Measurements from ENCODE around the gene CNIH4. TPM values are rescaled to one million over a fixed set of nuclear protein-coding genes. Genes with fewer than 3 reads are reported as not detected.

CNIH4 gene
- total RNA-seq, 6 experiments from 2014 or later: 9.9 to 22.1 (median 18.1) TPM

- intact Hi-C loops (cut with DNase I): no loop called here
- TF ChIP-seq POLR2A (IDR thresholded peaks at IDR 0.05): no peak
- peaks cover 11 to 88% (median 53%) of the 10 kb centered on the region in 4 donors for H3K36me3 ChIP-seq
- no peak for DNase-seq
- no peak overlapping the region for H3K27ac ChIP-seq
- WGBS (ENCODE audit: insufficient coverage, low coverage, low lambda C conversion rate, missing lambda C conversion rate): 83% methylated on average over 1 of the region's 1 CpG
- no peak for ATAC-seq
- no peak overlapping the region for H3K4me3 ChIP-seq
- no peaks in the 10 kb centered on the region for H3K9me3 ChIP-seq
- no peaks in the 10 kb centered on the region for H3K4me1 ChIP-seq
- H3K27me3 ChIP-seq: no peaks in the 10 kb centered on the region
Observed at GRCh38 chr1:224399887-224400286, 43.2 kb downstream of the CNIH4 start.

- ATAC-seq (no peak), DNase-seq (no peak)
- no peak overlapping the region for H3K4me3 ChIP-seq
- no peak overlapping the region for H3K27ac ChIP-seq
- intact Hi-C loops (cut with DNase I): no loop called here
- no peaks in the 10 kb centered on the region for H3K27me3 ChIP-seq
- no peaks in the 10 kb centered on the region for H3K4me1 ChIP-seq
- no peaks in the 10 kb centered on the region for H3K9me3 ChIP-seq
- TF ChIP-seq CTCF (IDR thresholded peaks at IDR 0.05): no peak
- TF ChIP-seq POLR2A (IDR thresholded peaks at IDR 0.05): no peak
- H3K36me3 ChIP-seq: peaks cover 7 to 84% (median 51%) of the 10 kb centered on the region in 4 donors
- WGBS (ENCODE audit: insufficient coverage, low coverage, low lambda C conversion rate, missing lambda C conversion rate): 73% methylated on average over 1 of the region's 1 CpG
Observed at GRCh38 chr1:224402472-224403036, 45.9 kb downstream of the CNIH4 start.

GRCh38 chr1:224404916-224405603 is 48.4 kb downstream of the CNIH4 start:
- 77% methylated on average over 3 of the region's 3 CpGs for WGBS (ENCODE audit: insufficient coverage, low coverage, low lambda C conversion rate, missing lambda C conversion rate)
- ATAC-seq (no peak), DNase-seq (no peak)
- no peak overlapping the region for H3K27ac ChIP-seq
- H3K9me3 ChIP-seq: no peaks in the 10 kb centered on the region
- H3K4me3 ChIP-seq: no peak overlapping the region
- TF ChIP-seq POLR2A (IDR thresholded peaks at IDR 0.05) (no peak), CTCF (IDR thresholded peaks at IDR 0.05) (no peak)
- intact Hi-C loops (cut with DNase I): no loop called here
- H3K4me1 ChIP-seq: no peaks in the 10 kb centered on the region
- peaks cover 6 to 84% (median 47%) of the 10 kb centered on the region in 4 donors for H3K36me3 ChIP-seq
- H3K27me3 ChIP-seq: no peaks in the 10 kb centered on the region

GRCh38 chr1:224405604-224405970 is 48.9 kb downstream of the CNIH4 start:
- TF ChIP-seq POLR2A (IDR thresholded peaks at IDR 0.05) (no peak), CTCF (IDR thresholded peaks at IDR 0.05) (no peak)
- DNase-seq: no peak
- ATAC-seq: no peak
- H3K9me3 ChIP-seq: no peaks in the 10 kb centered on the region
- H3K4me1 ChIP-seq: no peaks in the 10 kb centered on the region
- 68% methylated on average over 2 of the region's 2 CpGs for WGBS (ENCODE audit: insufficient coverage, low coverage, low lambda C conversion rate, missing lambda C conversion rate)
- H3K4me3 ChIP-seq: no peak overlapping the region
- H3K27me3 ChIP-seq: no peaks in the 10 kb centered on the region
- H3K36me3 ChIP-seq: peaks cover 6 to 84% (median 47%) of the 10 kb centered on the region in 4 donors
- intact Hi-C loops (cut with DNase I): no loop called here
- H3K27ac ChIP-seq: no peak overlapping the region

GRCh38 chr1:224406216-224406615 is 49.5 kb downstream of the CNIH4 start:
- Histone ChIP-seq H3K9me3 (no peaks in the 10 kb centered on the region), H3K36me3 (peaks cover 6 to 84% (median 44%) of the 10 kb centered on the region in 4 donors), H3K27me3 (no peaks in the 10 kb centered on the region), H3K4me1 (no peaks in the 10 kb centered on the region), H3K4me3 (no peak overlapping the region), H3K27ac (no peak overlapping the region)
- TF ChIP-seq CTCF (IDR thresholded peaks at IDR 0.05) (no peak), POLR2A (IDR thresholded peaks at IDR 0.05) (no peak)
- intact Hi-C loops (cut with DNase I): no loop called here
- DNase-seq (no peak), ATAC-seq (no peak)

Measured in right lobe of liver (tissue), 6 donors.